KBM-7 (cell line): ENCODE results near the gene IL1RAPL1.
A peak's percentile ranks its signal among the peaks of the same experiment; 100 is the strongest.

Source experiments
- DNase-seq: peaks from one replicate; pipeline ENCODE4 v3.0.0-alpha.2; 2015
- in situ Hi-C: fragments of 300-500 bp; cut with MboI; formaldehyde crosslinking; loops from 2 replicates; pipeline ENCODE4 v1.14.3; 2020; ENCODE audit warnings: low sequenced_read_pairs, low pct_unique_long_range_greater_than_20kb, mixed read lengths

IL1RAPL1 gene

DNA sequence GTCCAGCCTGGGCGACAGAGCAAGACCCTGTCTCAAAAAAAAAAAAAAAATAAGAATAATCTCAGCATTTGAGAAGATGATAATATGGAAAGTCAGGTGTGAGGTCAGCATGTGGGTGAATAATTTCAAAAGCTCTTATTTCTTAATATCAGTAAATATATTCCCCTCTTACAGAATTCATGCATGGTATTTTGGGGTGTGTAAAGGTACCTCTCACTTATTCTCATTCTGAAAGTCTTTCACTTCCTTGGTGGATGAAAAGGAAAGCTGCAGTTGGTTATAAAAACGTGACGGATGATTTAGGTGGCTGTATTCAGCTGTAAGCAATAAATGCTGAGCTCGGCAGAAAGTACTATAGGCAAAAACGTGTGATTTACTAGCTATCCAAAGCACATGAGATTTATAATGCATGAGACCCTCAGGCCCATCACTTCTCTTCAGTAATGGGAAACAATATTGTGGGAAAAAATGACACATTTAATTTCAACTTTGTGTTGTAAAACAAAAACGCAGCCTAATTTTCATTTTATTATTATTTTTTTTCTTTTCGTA is 1275.0 kb downstream of the IL1RAPL1 start:
- in situ Hi-C loops, result no loop called here
- no peak for DNase-seq

DNA sequence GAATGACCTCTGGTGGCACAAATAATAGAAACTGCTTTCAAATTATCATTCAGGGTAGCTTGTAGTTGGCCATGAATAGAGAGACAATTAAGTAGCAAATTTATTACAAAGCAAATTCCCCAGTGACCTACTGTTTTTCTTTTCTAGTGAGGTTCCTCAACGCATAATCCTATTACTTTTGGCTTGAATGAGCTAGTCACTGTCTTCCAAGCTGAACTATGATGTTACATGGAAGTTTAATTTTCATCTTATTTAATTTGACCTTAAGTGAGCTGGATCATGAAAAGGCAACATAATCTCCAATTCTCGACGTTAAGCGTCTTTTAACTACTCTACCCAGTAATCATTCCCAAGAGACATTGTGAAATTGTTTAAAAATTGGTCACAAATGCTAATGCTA is 1280.7 kb downstream of the IL1RAPL1 start:
- in situ Hi-C loops, result no loop called here
- no peak for DNase-seq

DNA sequence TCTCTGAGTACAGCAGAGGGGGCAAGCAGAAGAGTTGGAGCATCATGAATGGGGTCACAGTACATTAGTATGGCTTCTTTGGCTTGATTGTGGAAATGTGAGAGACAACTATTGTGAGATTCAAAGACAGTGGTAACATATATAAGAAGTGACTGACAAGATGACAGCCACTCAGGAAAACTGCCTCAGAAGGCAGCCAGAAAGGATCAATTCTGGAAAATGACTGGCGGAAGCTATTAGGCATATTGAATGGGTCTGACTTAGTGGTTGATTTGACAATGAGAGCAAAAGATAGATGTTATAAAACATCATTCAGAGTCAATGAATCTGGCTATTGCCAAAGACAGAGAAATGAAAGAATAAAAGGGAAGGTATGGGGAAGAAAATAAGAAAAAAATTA is 1282.6 kb downstream of the IL1RAPL1 start:
- DNase-seq, result no peak
- in situ Hi-C loops, result no loop called here

DNA sequence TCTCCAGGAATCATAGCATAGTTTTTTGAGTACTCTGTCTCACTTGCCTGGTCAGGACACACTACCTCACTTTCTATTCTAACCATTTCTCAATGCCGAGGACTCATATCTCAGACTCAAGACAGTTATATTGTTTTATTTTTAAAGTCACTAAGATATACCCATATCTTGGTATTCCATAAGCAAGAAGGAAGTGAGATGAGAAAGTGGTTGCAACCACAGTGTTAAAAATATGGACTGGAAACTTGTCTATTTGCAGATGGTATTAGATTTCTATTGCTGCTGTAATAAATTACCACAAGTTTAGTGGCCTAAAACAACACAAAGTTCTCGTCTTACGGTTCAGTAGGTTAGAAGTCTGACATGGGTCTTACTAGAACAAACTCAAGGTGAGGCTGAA is 1283.4 kb downstream of the IL1RAPL1 start:
- in situ Hi-C loops, result no loop called here
- no peak for DNase-seq

DNA sequence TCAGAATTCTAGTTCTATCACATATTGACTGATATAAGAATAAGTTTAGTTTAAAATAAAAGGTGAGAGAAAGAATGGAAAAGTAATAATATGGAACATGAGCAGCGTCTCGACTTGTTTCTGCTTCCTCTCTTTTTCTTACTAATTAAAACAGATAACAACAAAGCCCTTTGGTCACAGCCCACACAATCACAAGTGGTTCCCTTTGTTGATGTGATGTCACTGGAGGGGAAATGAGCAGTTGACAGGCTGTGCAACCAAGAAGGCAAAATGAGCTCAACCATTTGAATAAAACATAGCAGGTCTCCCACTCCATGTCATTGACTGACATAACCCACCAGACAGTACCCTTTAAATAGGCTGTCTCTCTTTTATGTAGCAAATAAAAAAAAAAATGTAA is 1285.6 kb downstream of the IL1RAPL1 start:
- DNase-seq, result no peak
- in situ Hi-C loops, result no loop called here

DNA sequence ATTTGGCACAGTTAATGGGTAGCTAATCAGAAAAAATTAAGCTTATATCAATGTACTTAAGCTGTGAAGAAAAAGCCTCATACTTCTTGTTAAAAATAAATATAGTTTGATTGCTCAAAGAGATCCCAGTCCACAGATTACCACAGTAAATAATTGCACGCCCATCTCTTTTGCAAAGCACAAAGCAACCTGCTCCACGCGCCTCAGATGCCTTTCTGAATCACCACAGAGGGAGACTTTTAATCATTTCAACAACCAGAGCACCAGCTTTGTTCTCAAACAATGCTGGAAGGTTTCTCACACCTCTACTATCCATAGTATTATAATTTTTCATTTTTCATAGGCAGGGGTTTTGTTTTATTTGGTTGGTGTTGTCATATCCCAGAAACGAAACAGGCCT is 1289.5 kb downstream of the IL1RAPL1 start:
- in situ Hi-C loops, result no loop called here
- DNase-seq, result no peak

DNA sequence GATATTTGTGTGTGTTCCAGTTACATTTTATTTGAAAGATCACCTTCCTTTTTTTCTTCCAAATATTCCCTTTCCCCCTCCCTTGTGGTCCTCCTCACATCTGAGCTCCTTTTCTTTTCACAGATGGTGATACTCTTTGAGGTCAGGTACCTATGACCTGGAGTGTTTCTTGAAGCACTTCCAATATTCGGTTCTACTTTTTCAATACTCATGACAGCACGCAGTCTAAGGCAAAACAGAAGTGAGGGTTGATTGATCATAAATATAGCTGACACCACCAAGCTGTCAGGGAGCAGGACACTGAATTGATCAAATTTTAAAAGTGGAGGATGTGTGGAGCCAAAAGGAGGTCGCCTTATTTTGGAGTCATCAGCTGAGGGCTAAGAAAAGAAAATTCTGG is 1293.7 kb downstream of the IL1RAPL1 start:
- DNase-seq, result no peak
- in situ Hi-C loops, result no loop called here

DNA sequence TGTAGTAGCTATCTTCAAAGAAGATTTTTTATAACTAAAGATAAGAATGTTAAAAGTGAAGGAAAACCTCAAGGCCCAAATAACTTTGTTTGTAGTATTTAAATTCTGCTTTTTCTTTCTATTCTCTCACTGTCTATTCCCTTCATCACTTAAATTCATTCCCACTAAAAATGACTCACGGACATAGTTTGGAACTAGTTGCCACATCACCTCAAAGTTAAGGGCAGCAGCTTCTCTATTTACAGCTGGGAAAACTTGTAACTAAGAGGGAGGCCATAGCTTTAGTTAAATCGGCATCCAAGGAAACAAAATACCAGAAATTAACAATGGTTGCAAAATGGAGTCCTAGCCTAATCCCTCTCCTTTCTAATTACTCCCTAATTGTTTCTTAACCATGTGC is 1302.8 kb downstream of the IL1RAPL1 start:
- no peak for DNase-seq
- in situ Hi-C loops, result no loop called here

DNA sequence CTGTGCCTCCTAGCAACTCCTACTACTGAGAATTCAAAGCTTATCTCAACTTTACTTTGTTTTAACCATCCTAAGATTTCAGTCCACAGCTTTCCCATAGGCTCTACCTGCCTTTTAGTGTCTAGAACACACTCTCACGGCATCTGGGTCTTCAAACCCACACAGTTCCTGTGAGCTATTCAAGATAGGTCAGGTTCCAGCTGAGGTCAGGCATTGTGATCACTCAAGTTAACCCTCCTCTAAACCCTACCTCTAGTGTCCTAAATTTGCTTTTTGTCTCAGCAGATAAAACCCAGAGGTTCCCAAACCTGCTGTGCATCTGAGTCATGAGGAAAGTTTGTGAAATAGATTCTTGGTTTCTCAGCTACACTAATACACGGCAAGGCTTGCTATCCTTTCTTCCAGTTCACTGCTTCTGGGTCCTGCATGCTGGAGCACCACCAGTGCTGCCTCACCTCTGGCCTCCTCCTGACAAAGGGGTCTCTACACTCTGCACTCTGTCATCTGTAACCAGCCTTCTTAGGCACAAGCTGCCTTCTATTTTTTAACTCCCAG is 1303.5 kb downstream of the IL1RAPL1 start:
- in situ Hi-C loops, result no loop called here

DNA sequence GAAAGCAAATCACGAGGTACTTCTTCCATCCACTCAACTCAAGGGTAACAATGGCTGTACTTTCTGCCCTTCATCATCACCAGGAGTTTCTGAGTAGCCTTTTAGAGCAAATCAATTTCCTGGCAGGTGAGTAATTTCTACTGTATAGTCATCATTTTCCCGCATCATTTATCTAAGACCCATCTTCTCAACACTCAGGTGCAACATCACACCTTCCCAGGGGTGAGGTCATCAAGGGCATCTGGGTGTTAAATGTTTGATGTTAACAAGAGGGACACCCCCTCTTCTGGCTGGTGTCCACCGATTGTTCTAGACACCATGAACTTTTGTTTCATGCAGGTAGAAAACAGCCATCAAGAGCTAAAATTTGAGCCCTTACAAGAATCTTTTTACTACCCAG is 1314.8 kb downstream of the IL1RAPL1 start:
- in situ Hi-C loops, result no loop called here
- no peak for DNase-seq

More for the DNA sequence above, 1303.5 kb downstream of the IL1RAPL1 start:
- no peak for DNase-seq

DNA sequence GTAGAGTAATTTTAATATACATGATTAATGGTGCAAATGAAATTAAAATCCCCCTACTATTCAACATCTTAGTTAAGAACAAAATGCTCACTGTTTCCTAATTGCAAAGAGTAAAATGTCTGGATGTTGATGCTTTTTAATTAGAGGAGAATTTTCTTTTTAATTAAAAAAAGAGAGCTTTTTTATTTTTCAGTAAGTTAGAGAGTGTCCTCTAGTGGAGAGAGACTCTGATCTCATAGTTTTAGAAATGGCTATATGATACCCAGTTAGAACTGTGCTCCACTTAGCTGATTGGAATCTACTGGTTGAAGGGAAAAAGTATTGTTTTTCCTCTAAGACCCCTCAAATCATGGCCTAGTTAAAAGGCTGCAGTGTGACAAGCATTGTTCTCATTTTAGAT is 1316.1 kb downstream of the IL1RAPL1 start:
- in situ Hi-C loops, result no loop called here
- DNase-seq, result peak; percentile 2

DNA sequence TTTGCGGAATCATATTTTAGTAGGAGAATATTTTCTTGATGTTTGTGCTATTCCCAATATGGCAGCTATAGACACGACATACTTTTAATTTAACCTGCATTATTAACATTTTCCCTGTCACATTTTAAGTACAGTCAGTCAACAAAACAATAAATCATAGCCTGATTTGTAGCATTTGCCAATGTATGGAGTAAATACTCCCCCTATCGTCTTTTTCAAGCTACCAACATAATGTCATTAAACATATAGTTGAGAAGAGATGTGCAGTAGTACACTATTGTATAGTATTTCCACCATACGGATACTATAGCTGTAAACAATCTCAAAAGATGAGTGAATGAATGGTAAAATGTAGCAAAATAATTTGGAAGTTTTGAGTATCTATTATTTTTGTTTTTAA is 1324.4 kb downstream of the IL1RAPL1 start:
- in situ Hi-C loops, result no loop called here
- no peak for DNase-seq

DNA sequence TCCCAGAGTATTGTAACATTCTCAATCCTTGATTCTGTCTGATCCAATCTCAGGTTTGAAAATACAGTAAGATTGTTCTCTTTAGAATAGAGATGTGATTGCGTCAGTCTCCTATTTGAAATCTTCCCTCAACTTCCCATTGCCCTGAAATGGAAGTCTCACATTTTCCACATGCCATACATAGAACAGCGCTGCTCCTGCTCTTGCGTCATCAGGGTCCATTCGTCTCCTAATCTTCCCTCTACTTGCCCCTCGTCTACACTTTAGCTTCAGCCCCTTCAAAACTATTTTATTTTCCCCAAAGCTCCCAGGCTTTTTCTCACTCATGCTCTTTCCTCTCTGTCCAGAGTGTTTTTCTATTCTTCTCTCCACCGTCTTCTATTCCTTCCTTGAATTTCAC is 1326.4 kb downstream of the IL1RAPL1 start:
- in situ Hi-C loops, result no loop called here
- DNase-seq, result no peak

DNA sequence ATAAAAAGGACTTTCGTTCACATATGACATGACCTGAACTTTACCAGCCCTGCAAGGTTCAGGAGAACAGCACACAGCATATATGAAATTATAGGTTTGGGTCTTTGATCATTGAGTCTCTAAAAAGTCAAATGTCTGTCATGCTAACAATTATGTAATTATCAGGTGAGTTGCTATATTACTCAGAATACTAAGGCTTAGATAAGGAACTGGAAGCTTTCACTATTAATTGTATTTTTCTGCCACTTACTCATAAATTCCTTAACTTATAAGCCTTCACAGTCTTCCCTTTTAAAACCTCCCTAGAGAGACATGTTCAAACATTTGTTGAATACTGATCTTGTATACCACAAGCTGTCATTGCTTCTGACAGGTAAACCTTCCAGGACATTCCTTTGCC is 1335.4 kb downstream of the IL1RAPL1 start:
- no peak for DNase-seq
- in situ Hi-C loops, result no loop called here

DNA sequence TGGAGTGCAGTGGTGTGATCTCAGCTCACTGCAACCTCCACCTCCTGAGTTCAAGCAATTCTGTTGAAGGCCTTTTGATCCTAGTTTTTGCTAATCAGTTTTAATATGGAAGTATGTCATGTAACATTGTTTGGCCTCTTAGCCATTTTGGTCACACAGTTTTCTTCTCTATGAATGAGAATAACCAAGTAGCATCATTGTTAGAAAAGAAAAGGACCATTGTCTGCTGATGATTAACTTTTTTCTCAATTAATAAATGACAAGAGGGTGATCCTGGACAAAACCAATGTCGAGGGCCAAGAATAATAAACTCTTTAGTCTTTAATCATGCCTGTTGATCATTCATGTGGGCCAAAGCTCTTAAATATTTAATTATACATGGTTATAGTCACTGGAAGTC is 1338.8 kb downstream of the IL1RAPL1 start:
- no peak for DNase-seq
- in situ Hi-C loops, result no loop called here

DNA sequence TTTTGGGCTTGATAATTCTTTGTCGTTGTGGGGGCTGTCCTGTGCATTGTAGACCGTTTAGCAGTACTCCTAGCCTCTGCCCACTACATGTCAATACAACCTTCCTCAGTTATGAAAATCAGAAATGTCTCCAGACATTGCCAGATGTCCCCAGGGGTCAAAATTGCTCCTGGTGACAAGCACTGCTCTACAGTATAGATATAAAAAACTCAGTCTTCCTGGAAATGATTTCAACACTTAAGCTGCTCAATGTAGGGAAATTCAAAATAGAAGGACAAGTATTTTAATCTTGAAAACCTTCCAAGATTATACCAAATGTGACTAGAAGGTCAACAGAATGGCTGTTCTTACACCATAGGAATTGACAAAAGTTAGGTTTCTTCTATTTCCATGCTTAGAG is 1339.4 kb downstream of the IL1RAPL1 start:
- no peak for DNase-seq
- in situ Hi-C loops, result no loop called here

DNA sequence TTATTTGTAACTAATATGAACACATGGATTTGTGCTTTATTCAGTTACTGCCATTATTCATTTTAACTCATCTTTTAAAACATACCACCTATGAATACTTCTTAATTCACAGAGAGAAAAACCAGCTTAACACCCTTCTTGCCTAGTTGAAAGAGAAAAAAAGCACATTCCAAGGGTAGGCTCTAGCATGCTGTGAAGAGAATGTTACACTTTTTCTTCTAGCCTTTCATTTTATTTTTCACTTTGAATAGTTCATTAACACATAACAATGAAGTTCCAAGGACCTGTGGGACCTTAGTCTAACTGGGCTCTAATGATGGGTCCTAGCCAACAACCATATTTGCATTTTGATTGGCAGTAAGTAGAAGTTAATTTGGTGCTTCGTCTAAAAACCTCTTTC is 1348.2 kb downstream of the IL1RAPL1 start:
- no peak for DNase-seq
- in situ Hi-C loops, result no loop called here

DNA sequence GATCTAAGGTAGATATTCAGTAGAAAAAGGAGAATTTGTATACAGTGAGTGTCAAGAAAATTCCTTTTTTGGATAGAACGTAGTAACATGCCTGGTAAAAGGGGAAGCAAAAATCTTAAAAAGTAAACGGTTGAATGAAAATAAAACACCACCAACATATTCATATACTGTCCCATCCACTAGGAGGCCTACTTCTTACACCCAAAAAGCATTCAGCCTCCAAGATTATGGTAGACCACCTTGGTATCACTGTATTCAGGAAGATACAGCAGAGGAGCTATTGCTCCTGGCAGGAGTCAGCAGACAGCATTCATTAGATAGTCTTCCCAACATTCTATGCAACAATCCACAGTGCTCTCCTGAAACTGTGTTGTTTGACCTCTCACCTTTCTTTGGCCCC is 1353.5 kb downstream of the IL1RAPL1 start:
- no peak for DNase-seq
- in situ Hi-C loops, result no loop called here

DNA sequence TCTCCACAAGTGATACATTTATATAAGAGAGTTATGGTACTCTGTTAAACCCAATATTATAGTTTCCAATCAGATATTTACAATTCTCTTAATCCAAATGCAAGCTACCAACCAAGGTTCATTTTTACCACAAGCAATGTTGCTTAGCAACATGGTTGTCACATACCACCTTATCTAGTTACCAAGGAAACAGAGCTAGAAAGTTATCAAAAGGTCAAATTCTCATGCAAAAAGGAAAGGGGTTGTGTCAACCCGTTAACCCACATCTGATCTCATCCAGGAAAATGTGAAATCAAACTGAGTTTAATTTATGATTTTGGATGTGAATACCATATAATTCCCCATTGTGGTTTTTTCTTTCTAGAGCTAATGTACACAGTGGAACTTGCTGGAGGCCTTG is 1354.0 kb downstream of the IL1RAPL1 start:
- in situ Hi-C loops, result no loop called here
- no peak for DNase-seq

DNA sequence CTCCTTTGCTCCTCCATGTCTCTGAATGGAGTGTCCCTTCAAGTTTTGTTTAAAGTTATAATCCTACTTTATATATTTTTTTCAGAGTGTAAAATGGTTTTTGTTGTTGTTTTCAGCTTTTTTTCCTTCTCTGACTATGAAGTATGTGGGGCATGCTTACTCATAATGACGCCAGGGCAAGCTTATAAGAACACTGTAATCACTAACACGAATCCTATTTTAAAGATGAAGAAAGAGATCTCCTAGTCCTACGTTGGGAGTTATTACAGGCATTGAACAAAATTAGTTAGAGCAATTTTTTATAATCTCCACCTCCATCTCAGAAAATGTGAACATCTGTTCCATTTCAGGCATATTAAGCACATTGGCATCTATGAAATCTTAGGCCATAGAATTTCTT is 1360.0 kb downstream of the IL1RAPL1 start:
- no peak for DNase-seq
- in situ Hi-C loops, result no loop called here

DNA sequence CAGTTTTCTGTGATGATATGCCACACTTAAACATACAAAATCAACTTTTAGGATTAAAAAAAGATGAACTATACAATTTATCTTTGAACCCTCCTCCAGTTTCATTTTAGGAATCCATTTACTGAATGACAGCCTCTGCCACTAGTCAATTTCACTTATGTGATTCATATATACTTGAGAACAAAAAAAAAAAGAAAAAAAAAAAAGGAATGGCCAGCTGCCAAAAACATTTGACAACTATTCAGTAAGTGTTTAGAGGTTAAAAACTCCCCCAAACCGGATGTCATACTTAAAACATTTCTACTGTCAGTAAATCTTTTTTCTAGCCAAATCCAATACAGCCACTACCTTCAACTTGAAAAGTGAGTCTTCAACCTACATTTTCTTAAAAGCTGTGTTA is 1361.4 kb downstream of the IL1RAPL1 start:
- in situ Hi-C loops, result no loop called here
- DNase-seq, result no peak

DNA sequence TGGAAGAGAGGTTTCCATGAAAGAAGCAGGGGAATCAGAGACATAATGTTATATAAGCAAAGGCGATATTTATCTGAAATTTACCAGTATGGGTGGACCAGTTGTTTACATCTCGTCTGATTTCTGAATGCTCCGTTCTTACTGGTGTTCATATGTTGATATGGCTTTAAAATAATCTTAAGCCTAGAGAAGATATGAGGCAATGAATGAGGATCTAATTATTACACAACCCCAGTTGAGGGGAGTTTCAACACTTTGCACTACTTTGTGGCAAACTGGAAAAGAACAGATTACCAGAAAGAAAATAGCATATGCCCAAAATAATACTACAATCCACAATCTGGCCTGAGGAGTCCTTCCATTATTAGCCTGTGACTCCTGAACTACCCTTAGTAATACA is 1364.8 kb downstream of the IL1RAPL1 start:
- no peak for DNase-seq
- in situ Hi-C loops, result no loop called here
